Activated CD4-positive, alpha-beta T cell treated with anti-CD3 and anti-CD28 coated beads, Interleukin-2, Interleukin-6, amounts not matched to agents 100 ng/mL and 50 ng/mL, durations not matched to agents 16 hours and 8 hours (primary cell): ENCODE results near the gene NDUFB8.
A peak's percentile ranks its signal among the peaks of the same experiment; 100 is the strongest.

Experiments used
- DNase-seq: peaks from one replicate; pipeline ENCODE4 v3.0.0-alpha.2; 2020

Gene NDUFB8

DNA sequence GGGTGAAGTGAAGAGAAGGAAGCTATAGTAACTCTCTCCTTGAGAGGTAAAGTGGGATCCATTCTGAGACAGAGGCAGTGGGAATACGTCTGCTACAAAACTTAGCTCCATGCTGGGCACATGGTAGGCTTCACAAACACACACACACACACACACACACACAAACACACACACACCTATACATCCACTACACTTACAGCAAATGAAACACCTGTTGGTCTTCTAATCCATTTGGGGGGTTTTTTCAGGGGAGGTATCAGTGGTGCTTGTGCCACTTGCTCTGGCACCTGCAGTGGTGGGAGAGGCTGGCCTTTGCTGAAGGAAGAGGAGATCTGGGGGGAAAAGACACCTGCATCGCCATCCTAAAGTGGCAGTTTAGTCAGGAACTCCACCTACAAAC lies 24.5 kb downstream of the NDUFB8 start:
- no peak for DNase-seq

DNA sequence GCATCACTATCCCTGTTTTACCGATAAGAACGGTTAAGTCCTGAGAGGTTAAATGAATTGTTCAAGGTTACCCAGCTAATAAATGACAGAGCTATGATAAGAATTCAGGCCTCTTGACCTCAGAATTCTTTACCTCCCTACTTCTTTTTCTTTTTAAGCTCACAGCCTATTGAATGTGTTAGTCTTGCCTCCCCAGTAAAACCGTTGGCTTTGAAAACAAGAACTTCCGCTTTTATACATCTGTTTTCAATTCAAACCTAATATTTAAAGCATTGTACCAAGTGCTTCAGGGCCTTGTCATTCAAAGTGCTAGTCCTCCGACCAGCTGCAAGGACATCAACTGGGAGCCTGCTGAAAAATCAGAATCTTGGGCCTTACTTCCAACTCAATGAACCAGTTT lies 25.6 kb downstream of the NDUFB8 start:
- no peak for DNase-seq

DNA sequence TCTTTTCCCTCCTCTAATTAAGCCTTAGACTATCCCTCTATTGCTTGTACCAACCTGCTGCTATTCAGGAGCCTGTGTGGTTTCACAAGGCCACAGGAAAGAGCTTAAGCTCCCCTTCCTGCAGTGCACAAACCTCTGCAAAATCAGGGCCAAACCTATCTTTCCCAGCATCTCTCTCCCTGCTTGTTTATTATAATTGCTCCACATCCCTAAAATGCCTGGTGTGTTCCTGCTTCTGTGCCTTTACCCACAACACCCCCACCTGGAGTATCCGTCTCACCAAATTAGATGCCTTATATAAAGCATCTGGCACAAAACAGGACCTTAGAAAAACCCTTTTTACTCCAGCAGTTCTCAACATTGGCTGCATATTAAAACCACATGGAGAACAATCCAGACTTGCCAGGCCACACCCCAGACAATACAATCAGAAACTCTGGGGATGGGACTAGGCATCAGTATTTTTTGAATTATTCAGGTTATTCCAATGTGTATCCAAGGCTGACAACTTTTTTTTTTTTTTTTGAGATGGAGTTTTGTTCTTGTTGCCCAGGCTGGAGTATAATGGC lies 26.7 kb downstream of the NDUFB8 start:
- DNase-seq: no peak

DNA sequence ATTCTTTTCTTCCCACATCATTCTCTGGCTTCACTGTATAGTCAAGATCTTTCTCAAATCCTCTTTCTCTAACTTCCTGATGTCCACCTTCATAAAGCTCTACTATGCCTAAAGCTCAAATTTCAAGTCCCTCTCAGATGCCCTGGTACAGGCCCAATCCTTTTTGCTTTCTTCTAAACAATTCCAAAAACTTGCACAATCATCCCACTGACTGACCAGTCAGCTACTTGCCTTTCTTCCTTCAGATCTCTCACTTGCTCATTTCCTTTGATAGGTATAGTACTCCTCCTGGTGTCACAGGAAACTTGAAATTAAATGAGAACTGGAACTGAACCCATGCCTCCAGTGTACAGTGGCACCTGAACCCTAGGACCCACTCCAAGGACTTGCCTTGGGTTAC lies 28.2 kb downstream of the NDUFB8 start:
- DNase-seq: no peak

DNA sequence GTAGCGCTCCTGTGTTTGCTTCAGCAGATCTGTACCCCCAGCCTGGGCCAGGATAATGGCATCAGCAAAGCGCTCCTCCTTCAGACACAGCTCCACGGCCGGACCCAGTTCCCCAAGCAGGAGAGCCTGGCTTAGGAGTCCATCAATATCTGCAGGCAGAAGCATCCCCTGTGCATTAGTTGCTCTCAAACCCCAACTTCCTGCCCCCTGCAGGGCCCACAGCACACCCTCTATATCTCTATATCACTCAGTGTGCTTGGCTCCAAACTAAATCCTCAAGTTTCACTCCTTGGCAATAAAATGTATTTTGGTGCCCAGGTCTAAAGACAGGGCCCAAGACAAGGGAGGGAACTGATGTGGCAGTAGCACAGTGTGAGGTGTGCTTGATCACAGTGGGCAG lies 31.6 kb downstream of the NDUFB8 start:
- DNase-seq: no peak

DNA sequence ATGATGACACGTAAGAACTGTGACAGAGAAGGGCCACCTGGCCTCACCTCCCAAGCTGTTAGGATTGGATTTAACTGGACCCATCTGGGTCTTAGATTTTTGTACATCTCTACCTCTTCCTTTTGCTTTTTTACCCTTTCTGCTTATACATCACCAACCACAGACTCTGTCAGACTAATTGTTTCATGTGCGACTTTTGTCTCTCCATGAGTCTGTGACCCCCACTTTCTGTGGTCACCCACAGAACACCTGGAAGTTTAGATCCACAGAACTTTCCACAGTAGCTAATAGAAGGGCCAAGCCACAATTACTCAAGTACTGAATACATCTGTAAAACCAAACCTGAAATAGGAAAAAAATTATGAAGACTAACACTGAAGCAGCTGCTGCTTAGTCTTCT lies 33.1 kb downstream of the NDUFB8 start:
- no peak for DNase-seq

DNA sequence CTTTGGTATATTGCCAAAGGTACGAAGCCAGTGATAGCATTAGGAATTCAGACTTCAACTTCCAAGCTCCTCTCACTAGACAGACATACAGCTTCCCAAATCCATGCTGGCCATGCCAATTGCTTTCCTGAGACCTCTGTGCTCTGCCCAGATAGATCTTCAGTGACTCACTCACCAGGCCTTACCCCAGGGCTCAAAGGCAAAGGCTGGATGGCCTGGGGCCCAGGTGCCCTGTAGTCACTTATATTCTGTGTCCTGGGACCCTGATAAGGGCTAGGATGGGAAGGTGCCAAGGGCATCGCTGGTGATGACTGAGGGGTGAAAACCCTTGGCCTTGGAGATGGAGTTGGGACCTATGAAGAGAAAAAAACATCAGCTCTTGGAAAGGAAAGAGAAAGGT lies 39.1 kb downstream of the NDUFB8 start:
- DNase-seq: no peak

DNA sequence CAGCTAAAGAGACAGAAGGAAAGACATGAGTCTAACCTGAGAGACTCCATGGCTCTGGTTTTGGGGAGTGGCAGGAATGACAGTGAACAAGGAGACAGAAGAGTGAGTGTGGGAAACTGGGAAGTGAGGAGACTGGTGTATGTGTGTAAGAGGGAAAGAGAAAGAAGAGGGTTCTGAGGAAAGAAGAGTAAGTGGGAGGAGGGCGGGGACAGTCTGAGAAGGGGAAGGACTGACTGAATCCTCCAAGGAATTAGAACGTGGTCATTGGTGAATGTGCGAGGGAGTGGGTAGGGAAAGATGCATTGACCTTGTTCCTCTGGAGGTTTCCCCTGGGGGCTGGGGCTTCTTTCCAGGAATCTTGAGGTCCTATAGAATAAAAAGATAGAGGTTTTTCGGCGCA lies 40.3 kb downstream of the NDUFB8 start:
- no peak for DNase-seq

DNA sequence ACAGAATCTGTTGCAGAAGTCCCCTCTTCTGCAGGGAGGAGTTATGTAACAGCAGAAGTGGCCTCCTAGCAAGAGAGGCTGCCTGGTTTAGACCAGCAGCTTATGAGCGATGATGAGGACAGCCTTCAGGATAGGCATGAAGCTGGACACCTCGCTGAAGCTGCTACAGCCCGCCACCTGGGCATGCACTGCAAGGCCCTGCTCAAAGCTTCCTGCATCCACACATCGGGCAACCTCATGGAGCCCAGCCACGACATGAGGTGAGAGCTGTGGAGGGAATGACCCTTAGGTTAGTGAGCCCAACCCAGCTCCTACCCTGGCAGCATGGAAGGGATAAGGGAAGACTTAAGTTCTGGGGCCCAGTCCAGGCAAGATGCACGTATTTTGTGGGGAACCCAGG lies 42.1 kb downstream of the NDUFB8 start:
- no peak for DNase-seq

DNA sequence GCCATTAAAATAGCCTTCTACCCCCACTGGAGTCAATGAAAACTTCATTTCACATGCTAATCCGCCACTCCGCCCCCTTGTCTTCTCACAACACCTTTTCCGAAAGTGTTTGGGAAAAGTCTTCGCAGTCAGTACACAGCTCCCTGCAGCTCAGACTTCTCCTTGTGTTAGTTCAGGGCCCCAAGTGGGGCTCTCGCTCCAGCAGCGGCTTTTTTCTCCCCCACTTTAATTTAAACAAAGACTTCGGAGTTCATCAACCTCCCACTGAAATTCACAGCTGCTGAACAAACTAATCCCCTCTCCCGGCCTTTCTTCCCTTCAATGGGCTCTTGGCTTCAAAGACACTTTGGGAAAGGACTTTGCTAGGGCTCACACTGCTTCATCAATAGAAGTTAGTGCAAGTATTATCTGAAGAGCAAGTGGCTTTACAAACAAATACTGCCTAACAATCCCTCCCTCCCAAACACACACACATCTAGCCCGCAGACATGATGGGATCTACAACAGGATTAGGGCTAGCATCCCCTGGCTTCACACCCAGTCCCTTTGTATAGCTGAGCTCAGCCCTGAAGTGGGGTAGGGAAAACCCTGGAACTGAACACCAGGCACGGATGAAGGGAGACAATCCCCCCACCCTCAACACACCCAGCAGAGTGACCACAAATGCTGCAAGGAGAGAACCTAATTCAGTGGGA lies 43.7 kb downstream of the NDUFB8 start:
- DNase-seq: no peak

DNA sequence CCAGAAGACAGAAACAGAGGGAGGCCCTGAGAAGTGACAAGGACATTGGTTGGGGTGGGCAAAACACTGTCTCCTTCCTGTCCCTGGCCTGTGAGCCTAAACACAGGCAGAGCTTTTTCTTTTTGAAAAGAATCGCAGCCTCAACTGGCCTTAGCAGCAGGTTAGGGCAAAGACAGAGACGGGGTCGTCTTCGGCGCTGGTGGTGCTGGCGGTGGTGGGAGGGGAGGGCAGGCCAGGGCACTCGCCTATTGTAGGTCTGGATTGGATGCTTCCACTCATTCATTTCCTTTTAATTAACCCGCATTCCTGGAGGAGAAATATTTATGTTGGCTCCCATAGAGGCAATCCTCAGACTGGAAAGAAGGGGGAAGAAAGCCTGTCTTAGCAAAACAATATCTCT lies 44.3 kb downstream of the NDUFB8 start:
- no peak for DNase-seq

DNA sequence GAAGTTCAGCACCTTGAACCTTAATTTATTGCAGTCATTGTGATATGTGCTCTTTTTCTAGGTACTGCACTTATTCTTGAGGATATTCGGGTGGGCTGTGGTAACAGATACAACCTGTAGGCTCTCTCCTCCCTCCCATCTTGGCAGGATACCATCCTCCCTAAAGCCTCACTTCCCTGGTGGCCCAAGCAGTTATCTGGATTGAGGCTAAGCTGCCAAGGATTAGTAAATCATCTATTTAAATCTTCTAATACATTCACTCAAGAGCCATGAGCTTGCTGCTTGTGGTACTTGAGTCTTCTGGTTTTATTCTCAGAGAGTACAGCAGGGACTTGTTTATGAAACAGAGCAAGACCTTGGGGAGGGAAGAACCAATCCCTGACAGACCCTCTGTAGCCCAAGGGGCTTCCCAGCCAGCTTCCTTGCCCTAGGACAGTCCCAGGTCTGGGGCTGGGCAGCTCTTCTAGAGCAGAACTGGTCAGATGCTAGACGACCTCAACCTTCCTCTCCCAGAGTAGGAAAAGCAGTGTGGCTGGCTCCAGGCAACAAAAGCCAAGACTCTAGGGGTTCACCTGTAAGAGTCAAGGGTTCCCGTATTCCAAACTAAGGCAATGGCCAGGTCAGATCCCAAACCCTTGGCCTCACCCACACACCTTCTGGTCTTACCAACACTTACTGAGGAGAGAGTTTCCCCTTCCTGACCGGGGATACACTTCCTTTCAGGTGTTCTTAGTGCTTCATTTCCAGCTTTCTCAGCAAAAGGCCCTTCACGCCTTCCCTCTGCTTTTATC lies 45.6 kb downstream of the NDUFB8 start:
- no peak for DNase-seq

DNA sequence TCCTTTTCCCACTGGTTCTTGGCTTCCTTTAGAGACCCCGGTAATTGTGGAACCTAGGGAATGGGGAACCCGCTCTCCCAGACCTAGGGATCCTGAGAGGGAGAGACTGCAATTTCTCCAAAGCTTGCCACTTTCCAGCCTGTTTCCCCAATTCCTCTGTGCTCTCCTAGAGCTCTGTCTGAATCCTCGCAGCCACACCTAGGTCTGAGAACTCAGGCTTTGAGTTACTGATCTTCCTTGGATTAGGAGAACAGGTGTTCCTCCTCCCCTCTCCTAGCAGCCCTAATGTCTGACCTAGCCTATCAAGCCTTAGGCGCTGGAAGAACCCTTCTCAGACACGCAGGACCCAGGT lies 46.9 kb downstream of the NDUFB8 start:
- no peak for DNase-seq

DNA sequence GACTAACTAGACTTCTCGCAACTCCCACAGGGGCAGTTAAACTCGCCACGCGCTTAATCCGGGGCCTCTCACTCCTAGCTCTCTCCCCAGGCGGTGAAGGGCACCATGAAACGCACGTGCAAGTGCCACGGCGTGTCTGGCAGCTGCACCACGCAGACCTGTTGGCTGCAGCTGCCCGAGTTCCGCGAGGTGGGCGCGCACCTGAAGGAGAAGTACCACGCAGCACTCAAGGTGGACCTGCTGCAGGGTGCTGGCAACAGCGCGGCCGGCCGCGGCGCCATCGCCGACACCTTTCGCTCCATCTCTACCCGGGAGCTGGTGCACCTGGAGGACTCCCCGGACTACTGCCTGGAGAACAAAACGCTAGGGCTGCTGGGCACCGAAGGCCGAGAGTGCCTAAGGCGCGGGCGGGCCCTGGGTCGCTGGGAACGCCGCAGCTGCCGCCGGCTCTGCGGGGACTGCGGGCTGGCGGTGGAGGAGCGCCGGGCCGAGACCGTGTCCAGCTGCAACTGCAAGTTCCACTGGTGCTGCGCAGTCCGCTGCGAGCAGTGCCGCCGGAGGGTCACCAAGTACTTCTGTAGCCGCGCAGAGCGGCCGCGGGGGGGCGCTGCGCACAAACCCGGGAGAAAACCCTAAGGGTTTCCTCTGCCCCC lies 47.4 kb downstream of the NDUFB8 start:
- peak; percentile 73 for DNase-seq

DNA sequence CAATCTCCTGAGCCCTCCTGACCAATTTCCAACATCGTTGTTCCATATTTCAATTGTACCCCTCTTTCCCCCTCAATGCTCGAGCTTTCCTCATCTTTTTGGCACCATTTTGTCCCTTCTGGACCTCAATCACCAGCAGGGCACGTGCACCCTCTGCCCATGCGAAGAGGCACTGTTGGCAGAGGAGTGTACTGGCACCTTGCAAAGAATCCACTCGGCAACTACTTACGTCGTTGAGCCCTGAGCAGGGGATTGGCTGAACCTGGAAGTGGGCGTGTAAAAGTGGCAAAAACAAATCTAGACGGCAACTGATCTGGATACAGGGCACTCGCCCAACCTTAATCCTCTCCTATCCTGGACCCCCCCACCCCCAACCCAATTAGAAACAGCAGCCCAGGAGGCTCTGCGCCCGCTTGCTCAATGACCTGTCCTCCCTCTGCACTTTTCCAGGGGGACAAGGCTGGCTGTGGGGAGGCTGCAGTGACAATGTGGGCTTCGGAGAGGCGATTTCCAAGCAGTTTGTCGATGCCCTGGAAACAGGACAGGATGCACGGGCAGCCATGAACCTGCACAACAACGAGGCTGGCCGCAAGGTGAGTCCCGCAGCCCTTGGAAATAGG lies 48.1 kb downstream of the NDUFB8 start:
- DNase-seq: peak; percentile 95

DNA sequence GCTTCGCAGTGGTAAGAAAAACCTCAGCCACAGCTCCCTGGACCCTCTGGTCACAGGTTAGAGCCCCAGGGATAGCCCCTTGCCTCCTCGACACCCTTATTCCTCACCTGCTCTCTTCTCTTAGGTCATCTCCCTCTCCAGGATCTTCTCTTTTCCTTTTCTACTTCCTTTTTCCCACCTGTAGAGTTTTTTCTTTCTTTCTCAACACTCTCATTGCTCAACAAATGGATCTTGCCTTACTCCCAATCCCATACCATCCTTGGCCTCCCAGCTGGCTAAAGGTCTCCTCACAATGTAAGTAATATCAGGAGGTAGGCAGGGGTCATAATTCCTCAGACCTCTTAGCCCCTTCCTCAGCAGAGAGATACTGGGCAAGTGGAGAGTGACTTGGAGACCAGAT lies 49.7 kb downstream of the NDUFB8 start:
- no peak for DNase-seq

DNA sequence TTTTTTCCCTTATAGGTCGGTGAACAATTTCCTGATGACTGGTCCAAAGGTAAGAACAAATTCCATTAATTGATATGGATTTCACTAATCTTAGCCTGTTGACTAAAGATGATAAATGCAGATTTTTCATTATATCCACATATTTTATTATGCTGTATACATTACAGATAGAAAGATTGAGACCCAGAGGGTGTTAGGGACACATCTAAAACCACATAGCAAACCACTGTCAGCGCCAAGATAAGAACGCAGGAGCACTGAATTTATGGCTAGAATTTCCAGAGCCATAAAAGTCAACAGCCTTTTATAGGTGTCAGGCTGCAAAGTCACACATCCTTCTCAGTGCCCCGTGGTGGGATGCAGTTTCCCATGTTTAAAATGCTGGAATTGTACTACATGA lies 50.6 kb downstream of the NDUFB8 start:
- no peak for DNase-seq

DNA sequence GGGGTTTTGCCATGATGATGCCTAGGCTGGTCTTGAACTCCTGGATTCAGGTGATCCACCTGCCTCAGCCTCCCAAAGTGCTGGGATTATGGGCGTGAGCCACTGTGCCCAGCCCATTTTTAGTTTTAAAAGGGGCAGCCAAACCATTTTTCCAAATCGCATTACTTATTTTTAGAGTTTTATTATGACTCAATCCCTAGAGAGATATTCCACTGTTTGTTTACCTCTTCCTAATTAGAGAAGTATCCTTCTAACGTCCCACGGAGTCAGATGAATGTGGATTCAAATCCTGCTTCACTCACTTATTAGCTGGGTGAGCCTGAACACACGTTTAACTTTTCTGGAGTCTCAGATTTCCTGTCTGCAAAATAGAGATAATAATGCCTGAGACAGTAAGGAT lies 51.7 kb downstream of the NDUFB8 start:
- no peak for DNase-seq
